NCI-H226 (cell line): ENCODE measurements around the gene CTNNA2.
A peak's percentile ranks its signal among the peaks of the same experiment; 100 is the strongest.

Source experiments
- DNase-seq: peaks from one replicate; pipeline ENCODE4 v3.0.0-alpha.2; 2015

The CTNNA2 gene

DNA sequence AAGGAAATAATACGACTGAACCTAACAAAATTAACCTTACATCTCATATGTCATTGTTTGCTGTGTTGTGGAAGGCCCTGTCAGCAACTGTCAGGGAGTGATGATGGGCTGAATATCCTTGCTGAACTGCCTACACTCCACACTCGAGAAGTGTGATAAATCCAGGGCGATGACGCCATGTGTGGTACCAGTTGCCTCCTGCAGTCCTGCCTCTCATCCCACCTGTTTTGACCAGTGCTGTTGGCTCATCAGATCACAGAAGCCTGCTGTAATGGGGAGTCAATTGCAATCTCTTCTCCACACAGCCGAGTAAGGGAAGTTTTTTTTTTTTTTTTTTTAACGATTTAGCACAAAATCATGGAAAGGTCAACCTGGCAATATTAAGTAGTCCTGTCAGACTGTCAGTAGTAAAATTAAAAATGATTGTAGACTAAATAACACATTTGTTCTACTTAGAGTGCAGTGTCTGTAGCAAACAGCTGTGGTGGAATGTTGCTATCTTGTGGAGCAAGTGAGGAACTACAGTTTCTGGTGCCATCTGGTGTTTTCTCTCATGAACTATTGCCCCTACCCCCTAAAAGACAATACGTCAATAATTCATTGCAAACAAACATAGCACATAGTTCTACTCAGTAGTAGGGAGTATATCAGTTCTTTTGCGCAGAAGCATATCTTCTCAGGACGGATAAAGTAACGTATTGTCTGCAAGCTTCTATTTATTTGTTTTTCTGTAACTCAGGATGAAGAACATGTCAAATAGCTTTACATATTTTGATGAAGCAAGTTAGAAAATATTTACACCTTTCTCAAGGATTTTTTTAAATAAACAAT is 347.6 kb downstream of the CTNNA2 start:
- DNase-seq: no peak

DNA sequence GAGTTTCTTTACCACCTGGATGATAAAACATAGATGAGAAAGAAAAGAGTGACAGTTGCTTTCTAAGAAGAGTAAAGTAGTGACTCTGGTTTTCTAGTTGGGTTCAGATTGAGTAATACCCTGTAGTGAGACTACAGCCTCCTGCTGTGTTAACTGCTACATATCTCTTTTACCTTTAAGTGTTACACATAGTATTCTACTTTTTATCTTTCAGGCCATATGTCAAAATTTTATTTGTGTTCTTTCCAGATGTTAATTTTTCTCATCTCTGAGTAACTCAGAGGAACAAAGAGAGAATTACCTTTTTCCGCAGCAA is 348.2 kb downstream of the CTNNA2 start:
- no peak for DNase-seq

DNA sequence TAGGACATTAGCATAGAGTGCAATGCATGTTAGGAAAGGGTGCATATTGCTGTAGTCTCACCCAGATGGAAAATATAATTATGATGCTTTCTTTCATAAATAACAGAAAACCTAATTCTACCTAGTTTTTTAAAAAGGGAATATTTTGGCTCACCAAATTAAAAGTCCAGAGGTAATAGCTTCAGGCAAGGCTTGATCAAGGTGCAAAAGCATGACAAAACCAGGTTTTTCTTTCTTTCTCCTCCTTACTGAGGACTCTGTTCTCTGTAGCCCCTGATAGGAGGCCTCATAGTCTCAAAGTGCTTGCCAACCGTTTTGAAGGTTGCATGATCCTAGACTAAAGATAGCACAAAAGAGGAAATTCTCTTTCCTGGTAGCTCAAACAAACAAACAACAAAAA is 349.9 kb downstream of the CTNNA2 start:
- DNase-seq: no peak

DNA sequence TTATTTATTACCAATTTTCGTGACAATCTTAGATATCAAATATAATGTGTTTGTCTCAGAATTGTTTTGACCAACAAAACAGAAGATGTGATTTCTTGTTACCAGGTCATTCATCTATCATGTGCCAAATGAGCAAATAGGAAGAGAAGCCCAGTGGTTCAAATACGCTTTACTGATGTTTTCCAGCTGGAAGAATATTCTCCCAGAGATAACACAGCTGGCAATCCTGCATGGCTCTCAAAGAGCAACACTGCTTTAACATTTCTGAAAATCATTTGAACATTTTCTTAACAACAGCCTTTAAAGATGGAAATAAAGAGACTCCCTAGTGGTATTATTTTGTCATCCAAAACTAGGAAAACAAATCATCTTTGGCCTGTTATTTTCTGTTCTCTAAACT is 359.8 kb downstream of the CTNNA2 start:
- no peak for DNase-seq

DNA sequence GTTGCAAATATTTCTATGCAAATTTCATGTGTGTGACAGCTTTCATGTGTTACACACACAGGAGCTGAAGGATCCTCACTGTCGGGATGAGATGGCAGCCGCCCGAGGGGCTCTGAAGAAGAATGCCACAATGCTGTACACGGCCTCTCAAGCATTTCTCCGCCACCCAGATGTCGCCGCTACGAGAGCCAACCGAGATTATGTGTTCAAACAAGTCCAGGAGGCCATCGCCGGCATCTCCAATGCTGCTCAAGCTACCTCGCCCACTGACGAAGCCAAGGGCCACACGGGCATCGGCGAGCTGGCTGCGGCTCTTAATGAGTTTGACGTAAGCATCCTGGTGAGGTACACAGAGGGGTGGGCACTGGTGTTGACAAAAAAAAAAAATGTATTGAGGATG is 361.2 kb downstream of the CTNNA2 start:
- DNase-seq: no peak

DNA sequence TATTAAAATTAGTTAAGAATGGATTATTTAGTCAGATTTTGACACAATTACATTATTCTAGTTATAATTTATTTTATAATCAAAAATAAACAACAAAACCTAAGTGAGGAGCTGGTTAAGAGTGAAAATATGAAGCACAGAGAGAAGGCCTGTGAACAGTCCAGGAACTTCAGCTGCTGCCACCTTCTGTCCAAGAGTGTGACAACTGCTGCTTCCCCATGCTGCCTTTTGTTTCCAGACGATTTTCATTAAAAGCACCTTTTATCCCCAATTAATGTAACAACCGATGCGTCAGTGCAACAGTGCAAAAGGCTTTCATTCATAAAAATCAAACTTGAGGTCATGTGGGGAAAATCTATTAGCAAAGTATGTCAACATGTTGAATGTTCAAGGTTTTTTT is 363.6 kb downstream of the CTNNA2 start:
- DNase-seq: no peak

DNA sequence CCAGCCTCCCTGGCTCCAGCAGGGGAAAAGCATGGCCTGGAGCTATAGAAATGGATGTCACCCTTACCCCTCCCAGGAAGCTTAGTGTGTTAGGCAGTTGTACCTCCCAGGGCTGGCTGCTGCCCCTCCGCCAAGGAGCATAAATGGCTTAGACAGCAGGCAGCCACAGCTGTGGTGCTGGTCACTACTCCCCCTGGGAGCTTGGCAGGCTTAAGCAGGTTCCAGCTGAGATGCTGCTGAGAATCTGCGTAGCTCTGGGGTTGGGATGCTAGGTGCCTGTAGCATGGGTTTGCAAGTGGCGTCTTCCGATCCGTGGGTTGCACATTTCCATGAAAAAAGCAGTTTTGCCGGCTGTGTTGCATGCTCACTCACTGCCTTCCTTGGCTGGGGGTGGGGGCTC is 369.7 kb downstream of the CTNNA2 start:
- DNase-seq: no peak

DNA sequence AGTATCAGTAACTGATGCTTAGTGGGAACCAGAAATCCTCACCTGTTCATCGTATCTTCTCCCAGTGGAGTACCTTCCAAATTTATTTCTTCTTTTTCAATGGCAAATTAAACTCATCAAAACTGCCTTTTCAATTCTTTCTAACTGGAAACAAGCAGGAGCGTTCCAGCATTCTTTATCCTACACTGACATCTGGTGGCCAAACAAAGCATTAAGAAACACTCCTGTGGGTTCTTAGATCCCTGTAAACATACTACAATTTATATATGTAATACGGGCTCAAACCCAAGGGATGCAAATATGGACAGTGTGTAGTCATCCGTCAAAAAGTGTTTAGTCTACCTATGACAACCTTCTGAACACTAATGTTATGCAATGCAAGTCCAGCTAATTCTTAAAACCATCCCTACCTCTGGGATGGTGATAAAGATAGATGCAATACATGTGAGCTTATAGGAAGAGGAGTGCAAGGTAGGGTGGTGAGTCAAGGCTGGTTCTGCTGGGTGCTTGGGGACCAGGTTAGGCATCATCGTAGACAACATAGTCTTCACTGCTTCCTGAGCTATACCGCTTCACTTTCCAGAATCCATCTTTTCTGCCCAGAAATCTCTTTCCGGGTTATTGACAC is 375.0 kb downstream of the CTNNA2 start:
- DNase-seq: peak; percentile 9

DNA sequence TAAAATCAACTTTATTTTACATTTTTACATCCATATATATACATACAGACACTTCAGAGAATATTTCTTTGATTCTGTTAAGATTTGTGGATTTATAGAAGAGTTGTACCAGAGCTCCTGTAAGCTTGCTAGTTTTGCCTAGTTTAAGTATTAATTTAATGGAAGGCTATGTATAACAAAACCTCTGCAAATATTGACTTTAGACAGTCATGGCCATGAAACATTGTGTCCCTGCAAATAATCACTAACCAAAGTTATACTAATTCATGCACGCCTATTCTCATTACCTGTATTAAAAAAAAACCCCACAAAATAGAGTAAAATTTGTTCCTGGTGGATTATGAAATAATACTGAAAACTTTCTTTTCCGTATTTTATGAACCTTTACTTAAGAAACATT is 379.3 kb downstream of the CTNNA2 start:
- DNase-seq: no peak

DNA sequence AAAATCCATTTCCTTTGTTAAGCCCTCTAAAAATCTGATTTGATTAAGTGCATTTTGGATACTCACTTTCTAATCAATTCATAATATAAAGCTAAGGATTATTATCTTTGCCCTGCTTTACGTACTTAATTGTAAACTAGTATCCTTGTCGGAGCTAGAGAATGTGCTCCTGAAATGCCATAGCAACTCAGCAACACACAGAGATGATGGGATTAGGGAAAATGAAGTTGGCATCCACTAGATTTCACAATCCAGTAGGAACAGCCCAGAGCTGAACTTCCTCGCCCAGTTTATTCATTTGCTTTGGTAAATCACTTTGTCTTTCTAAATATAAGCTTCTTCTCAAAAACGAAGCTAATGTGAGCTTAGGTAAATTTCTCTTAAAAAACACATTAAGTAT is 386.3 kb downstream of the CTNNA2 start:
- DNase-seq: no peak

DNA sequence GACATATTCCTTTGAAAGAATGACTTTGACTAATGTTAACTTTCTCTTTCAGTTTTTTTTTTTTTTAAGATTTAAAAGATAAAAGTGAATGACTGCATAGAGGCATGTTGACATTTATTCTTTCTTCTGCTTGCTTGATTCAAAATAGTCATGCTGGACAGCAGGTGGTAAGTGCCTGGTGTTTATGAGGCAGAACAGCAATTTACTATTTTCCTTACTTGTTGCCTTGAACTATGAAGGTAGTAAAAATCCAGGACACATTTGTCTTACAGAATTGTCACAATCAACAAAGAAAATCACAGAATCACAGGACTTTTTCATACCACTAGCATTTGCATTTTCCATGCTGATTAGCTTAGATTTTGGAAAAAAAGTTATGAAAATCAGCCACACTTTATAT is 388.3 kb downstream of the CTNNA2 start:
- DNase-seq: no peak

DNA sequence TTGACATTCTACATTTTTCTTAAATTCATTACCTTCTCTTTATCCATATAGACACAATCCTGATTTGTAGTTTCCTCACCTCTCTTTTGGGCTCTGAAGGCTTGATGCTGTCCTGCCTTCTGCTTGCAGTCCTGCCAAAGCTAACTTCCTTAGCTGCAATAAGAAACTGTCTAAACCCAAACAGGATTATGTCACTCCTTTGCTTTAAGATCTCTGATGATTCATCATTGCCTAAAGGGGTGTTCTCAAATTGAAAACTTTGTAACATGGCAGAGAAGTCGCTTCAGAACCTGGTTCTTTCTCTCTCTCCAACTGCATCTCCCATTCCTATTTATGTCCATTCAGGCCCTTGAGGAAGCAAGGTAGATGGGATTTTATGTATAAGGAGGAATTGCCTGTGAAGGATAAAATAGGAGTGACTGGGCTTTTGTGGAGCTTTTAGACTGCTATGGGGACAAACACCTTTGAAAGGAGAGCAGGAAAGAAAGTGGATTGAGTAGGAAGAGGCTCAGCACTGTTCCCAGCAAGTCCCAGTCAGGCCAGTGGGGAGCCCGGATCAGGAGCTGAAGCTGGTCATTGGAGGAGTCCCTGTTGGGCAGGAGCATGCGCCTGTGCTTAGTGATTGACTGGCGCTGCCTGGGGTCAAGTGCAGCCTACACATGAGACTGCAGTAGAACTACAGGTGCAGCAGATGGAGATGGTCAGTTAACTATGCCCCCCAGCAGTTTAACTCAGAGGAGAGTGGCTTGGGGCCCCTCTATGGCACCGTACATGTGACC is 390.6 kb downstream of the CTNNA2 start:
- no peak for DNase-seq

DNA sequence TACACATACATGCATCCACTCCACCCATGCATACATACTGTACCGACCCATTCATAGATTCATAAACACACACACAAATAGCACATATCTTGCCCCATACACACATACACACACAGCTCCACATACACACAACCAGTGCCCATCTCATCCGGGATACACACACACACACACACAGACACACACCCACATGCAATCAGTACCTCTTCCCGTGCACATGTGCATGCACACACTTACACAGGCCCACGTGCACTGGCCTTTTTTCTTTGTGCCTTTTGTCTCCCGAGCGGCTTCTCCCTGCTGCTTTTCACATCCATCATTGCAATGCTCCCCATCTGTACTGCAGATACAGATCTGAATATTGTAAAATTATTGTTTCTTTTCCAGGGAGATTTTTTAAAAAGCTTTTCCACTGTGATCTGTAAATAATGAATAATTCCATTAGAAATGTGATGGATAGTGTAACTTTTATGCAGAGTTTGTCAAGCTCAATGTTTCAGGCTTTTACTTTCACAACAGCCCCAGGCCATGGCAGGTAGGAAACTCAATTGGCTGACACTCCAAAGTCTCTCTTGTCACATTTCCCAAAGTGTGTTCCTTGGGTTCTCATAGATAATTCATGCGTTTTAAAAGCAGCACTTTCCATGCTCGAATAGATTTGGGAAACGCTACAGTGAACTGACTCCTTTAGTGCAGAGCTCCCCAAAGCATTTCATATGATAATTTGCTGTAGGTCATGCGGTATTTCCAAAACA is 393.5 kb downstream of the CTNNA2 start:
- DNase-seq: no peak

DNA sequence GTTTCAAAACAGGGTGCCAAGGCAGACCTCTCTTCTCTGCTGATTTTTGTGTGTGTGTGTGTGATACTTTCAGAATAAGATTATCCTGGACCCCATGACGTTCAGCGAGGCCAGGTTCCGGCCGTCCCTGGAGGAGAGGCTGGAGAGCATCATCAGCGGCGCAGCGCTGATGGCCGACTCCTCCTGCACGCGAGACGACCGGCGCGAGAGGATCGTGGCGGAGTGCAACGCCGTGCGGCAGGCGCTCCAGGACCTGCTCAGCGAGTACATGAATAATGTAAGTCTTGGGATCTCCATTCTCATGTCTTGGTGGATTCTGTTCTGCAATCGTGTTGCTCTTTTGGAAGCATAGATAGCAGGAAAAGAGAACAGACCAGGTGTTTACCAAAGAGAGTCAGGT is 396.7 kb downstream of the CTNNA2 start:
- DNase-seq: no peak

DNA sequence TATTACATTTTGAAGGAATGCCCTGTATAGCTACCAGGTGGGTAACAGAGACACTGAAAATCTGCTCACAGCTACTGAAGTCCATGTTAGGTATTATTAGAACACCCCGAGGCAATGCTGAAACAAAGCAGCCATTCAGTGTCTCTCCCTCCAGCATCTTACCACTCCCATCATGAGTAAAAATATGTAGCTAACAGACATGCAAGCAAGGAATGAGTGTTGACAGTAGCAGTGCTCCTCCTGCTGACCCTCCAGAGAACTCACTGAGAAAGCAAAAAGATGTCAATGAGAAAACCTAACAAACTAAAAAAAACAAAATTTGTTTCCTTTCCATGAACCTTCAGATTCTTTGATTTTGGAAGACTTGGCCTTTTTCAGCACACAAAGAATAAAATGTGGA is 397.8 kb downstream of the CTNNA2 start:
- no peak for DNase-seq

DNA sequence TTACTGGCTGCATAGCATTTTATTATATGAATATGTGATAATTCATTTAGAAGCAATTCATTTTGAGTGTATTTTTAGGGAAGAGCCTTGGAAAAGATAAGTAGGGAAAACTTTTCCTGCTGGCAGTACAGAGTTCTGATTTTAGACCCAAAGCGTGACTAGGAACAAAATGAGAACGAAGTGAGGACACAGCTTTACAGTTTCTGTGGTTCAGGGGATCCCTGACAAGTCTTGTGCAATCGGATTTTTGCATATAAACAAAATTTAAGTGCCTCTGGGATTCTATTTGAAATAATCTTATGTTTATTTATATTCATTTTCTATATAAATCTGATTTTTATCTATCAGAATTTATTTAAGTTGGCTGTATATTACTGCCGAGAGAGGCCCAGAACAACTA is 402.6 kb downstream of the CTNNA2 start:
- no peak for DNase-seq

DNA sequence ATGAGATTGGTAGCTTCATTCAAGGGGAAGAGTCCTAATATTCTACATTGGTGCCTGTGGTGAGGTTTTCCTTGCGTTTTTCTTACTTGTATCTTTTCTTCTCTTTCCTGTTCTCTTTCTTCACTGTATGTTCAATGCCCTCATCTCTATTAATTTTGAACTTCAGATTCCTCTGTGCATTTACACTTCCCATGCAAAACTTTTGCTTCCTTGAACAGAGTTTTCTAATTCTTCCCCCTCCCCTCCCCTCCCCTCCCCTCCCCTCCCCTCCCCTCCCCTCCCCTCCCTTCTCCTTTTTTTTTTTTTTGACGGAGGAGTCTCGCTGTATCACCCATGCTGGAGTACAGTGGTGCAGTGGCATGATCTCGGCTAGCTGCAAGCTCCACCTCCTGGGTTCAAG is 403.4 kb downstream of the CTNNA2 start:
- DNase-seq: no peak

DNA sequence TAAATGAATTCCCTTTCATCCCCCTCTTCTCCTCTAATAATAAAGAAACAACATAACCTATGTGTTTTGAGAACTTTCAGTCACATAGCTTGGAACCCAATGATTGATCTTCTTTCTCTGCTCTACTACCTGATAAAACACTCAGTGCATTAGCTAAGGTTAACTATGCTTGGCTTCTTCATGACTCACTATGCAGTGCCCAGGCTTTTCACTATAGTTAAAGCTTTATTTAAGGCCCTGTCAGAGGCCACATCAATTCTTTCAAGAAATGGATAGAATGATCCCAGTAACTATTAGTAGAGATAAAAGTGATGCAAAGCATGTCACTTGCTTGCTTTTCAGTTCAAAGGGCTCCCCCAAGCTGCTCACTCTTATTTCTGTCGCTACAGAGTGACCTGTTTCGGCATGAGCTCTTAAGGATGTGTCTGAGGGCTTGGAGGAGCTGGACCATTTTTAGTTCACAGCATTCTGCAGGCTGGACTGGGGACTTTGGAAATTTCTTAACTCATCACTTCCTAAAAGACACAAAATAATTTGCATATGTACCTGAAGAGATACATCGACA is 407.7 kb downstream of the CTNNA2 start:
- no peak for DNase-seq

DNA sequence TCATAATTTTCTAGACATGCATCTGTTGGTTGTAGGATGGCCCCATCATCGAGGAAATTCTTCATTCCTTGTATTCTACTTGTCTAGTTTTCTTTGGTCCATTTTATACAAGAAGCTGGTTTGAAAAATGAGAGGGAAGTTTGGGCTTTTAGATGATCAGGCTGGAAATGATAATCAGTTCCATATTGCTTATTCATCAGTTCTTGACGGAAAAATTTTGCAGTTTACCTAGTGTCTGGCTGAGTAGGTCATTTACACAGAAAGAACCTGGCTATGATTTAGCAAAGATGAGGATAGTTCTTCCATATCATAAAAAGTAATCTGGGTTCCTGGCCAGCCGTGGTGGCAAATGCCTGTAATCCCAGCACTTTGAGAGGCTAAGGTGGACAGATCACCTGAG is 416.8 kb downstream of the CTNNA2 start:
- no peak for DNase-seq

DNA sequence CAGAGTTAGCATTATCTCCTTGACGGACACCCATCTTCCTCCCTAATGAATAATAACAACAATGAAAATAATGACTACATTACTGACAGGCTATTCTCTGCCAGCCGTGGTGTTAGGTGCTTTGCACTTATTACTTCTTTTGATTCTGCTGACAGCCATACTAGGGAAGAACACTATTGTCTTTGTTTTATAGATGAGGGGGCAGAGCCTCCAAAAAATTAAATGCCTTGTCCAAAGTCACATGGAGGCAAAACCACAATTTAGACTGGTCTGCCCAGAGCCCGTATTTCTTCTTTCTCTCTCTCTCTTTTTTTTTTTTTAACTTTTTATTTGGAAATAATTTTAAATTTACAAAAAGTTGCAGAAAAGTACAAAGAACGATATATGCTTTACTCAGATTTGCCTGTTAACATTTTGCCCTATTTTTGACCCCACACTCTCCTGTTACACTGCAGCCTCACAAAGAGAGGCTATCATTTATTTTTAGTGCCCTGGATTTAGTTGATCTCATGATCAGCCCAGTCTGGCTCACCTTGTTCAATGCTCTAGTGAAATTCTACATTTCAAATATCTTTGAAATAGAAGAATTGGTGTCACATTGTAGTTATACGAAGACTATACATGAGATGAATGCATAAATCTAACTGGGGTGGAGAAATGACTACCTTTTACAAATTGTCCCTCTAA is 422.3 kb downstream of the CTNNA2 start:
- no peak for DNase-seq

DNA sequence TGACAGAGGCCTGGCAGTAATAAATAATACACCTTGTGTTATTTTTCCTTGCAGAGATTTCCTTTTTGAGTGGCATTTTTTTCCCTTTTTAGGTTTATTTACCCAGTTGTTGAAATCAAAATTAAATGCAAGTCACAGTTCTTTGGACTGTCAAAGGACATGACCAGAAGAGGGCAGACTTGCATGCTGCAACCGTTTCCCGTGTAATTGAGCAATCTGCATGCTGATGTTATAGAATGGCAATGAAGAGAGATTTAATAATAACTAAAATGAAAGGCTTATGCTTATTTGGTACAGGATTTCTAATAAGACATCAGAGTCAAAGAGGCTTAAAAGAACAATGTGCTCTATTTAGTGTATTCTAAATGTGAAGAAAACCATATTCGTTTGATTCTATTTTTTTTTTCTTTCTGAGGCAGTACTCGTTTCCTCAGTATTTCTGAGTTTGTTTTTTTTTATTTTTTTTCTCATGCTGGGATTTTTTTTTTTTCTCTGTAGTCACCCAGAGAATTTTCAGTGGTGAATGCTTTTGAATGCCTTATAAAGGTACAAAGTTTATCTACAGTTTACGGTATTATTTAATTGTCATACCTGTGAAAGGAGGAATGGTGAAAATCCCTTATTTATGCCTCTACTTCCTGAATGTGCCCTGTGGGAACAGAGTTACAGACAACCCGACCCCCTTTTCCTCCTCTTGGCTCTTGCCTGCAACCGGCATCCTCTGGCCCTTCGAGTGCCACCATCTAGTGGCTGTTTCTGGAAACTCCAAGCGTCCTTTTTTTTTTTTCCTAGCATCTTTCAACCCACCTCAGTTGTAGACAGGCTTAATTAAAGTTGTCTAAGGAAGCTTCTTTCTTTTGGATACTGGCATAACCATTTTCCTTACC is 423.2 kb downstream of the CTNNA2 start:
- peak; percentile 23 for DNase-seq
